Measurements from ENCODE around the gene ACTR3.

- no peak for TF ChIP-seq CTCF (conservative IDR thresholded peaks at IDR 0.05; ENCODE audit: low read depth, low read length)
- no peak for TF ChIP-seq EZH2 (IDR thresholded peaks at IDR 0.05; ENCODE audit: low read length, unreplicated experiment)
Measured at GRCh38 chr2:113899166-113899565, 9.3 kb downstream of the ACTR3 start.

All from PC-3 (cell line).